OCI-LY7 (cell line): ENCODE measurements around the gene IFNA1.

ENCODE experiments used
- CTCF ChIP-seq: fragments of 200-600 bp; sonication (generic); conservative IDR thresholded peaks from 2 replicates; pipeline ENCODE4 v1.5.1; 2014; ENCODE audit warnings: mild to moderate bottlenecking, antibody characterized with exemption, low read length, moderate library complexity, mixed read lengths
- EZH2phosphoT487 ChIP-seq: fragments of 200-600 bp; sonication (generic); IDR thresholded peaks from 2 replicates; pipeline ENCODE4 v1.6.1; 2018; ENCODE audit warnings: low read depth, borderline replicate concordance, mild to moderate bottlenecking, mixed run types, antibody characterized with exemption, low read length, moderate library complexity, mixed read lengths

- peak; percentile 84 for TF ChIP-seq CTCF
- no peak for TF ChIP-seq EZH2phosphoT487
Measured at GRCh38 chr9:21465859-21466518, 25.8 kb downstream of the IFNA1 start.
